GM10248 (cell line): Measurements from ENCODE around the gene NHP2.
"Not testable (repeated sequence)": the region's sequence is repeated elsewhere in the genome, so short reads cannot be mapped to it uniquely, and the experiment has no call there.

ENCODE experiments used
- CTCF ChIA-PET: fragments of 300-600 bp; sonication (Branson Sonifier 250); formaldehyde crosslinking; extraction: SDS; loops from one replicate; lab custom pipeline; 2021; ENCODE audit warnings: antibody characterized with exemption; lab: Yijun Ruan, JAX
- POLR2A ChIA-PET: fragments of 350-650 bp; sonication (Branson Sonifier 250); formaldehyde crosslinking; extraction: SDS; loops from one replicate; lab custom pipeline; 2020; ENCODE audit warnings: antibody characterized with exemption; lab: Yijun Ruan, JAX
- DNase-seq: peaks from one replicate; pipeline ENCODE4 v3.0.0; 2012; ENCODE audit errors: extremely low spot score
- TF ChIP-seq, protein P1 (sequence below): IDR thresholded peaks from 2 replicates; pipeline ENCODE4 v1.5.1; 2012; ENCODE audit warnings: mild to moderate bottlenecking, low read depth; ENCODE audit errors: extremely low read depth, missing control alignments, control extremely low read depth

Gene NHP2

DNA sequence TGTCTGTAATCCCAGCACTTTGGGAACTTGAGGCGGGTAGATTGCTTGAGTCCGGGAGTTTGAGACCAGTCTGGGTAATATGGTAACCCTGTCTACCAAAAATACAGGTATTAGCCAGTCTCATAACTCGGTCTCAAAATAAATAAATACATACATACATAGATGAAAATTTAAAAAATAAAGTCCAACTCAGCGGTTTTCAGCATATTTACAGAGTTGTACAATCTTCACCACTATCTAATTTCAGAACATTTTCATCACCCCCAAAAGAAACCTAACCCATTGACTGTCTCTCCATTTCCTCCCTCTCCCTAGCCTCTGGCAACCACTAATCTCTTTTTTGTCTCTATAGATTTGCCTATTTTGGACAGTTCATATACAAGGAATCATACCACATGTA is 12.1 kb downstream of the NHP2 start:
- DNase-seq: no peak
- POLR2A ChIA-PET: no interaction called here
- TF ChIP-seq, protein P1, sequence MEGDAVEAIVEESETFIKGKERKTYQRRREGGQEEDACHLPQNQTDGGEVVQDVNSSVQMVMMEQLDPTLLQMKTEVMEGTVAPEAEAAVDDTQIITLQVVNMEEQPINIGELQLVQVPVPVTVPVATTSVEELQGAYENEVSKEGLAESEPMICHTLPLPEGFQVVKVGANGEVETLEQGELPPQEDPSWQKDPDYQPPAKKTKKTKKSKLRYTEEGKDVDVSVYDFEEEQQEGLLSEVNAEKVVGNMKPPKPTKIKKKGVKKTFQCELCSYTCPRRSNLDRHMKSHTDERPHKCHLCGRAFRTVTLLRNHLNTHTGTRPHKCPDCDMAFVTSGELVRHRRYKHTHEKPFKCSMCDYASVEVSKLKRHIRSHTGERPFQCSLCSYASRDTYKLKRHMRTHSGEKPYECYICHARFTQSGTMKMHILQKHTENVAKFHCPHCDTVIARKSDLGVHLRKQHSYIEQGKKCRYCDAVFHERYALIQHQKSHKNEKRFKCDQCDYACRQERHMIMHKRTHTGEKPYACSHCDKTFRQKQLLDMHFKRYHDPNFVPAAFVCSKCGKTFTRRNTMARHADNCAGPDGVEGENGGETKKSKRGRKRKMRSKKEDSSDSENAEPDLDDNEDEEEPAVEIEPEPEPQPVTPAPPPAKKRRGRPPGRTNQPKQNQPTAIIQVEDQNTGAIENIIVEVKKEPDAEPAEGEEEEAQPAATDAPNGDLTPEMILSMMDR: no peak
- CTCF ChIA-PET: interaction anchor here (1.0 to 10.0 kb wide), 6 partner anchors 11 to 67 kb away, joined by 3 to 155 read pairs (median 4); no protein-coding TSS in a partner anchor

DNA sequence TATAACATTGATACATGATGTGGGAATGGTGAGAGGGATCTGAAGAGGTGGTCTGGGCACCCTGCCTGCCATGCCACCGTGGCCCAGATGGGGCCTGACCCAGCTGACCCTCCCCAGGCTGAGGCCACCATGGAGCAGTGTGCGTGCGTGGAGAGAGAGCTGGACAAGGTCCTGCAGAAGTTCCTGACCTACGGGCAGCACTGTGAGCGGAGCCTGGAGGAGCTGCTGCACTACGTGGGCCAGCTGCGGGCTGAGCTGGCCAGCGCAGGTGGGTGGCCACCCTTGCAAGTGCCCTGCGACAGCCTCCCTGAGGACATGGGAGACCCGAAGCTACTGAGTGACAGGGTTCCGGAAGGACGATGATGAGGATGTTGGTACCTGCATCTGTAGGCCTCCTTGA is 15.7 kb downstream of the NHP2 start:
- TF ChIP-seq, protein P1: no peak
- ChIA-PET CTCF (interaction anchor here (2.1 to 7.7 kb wide), 4 partner anchors 9 to 62 kb away, joined by 6 to 48 read pairs (median 23); no protein-coding TSS in a partner anchor), POLR2A (interaction anchor here (1.0 kb wide), 1 partner anchor 15 kb away, joined by 4 read pairs; the partner anchor contains the start of gene NHP2)
- DNase-seq: no peak

GRCh38 chr5:178136990-178137389 is 16.7 kb downstream of the NHP2 start:
- no peak for DNase-seq
- ChIA-PET POLR2A (interaction anchor here (0.6 to 1.0 kb wide), 2 partner anchors 16 to 191 kb away, joined by 4 to 6 read pairs; partner anchors contain the start of gene NHP2), CTCF (interaction anchor here (1.0 to 7.7 kb wide), 6 partner anchors 10 to 61 kb away, joined by 3 to 48 read pairs (median 11); partner anchors contain the start of gene NHP2)
- TF ChIP-seq, protein P1: no peak

DNA sequence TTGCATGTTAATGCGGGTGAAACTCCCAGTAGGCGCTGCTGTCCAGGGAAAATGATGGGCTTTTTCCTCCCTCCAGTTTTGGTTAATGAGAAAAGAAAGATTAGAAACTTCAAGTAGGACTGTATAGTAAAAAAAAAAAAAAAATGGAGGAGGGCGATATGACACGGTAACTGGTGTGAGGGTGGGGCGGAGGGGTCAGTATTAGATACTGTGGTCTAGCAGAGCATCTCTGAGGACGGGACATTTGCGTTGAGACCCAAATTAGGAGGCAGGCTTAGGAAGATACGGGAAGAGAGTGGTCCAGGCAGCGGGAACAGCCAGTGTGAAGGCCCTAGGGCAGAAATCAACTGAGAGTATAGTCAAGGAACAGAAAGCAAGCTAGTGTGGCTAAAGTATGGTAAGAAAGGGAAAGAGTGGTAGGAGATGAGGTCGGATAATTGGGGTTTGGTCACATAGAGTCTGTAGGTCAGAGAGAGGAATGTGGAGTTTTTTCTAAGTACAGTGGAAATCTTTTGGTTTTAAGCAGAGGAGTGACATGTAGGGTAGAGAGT is 22.2 kb downstream of the NHP2 start:
- ChIA-PET POLR2A (interaction anchor here (0.6 to 1.6 kb wide), 2 partner anchors 48 to 73 kb away, joined by 3 to 4 read pairs; partner anchors contain the start of gene HNRNPAB), CTCF (interaction anchor here (1.1 to 7.7 kb wide), 3 partner anchors 12 to 55 kb away, joined by 3 to 48 read pairs (median 26); no protein-coding TSS in a partner anchor)
- DNase-seq: no peak

GRCh38 chr5:178130576-178131445 is 22.9 kb downstream of the NHP2 start, which contains the start of gene RMND5B:
Gene RMND5B (plus strand): TSS chr5:178131014. CDS start chr5:178138120, 7,106 bp downstream.
- TF ChIP-seq, protein P1: no peak
- ChIA-PET CTCF (interaction anchor here (1.7 to 3.1 kb wide), 2 partner anchors 12 to 15 kb away, joined by 4 to 26 read pairs; no protein-coding TSS in a partner anchor), POLR2A (interaction anchor here (0.6 to 1.6 kb wide), 2 partner anchors 49 to 73 kb away, joined by 3 to 4 read pairs; partner anchors contain the start of gene HNRNPAB)
- DNase-seq: peak; percentile 92

More for the DNA sequence above, 22.2 kb downstream of the NHP2 start:
- TF ChIP-seq, protein P1: no peak

GRCh38 chr5:178130234-178130575 is 23.5 kb downstream of the NHP2 start:
- DNase-seq: not testable (repeated sequence)
- POLR2A ChIA-PET: interaction anchor here (0.7 to 1.1 kb wide), 2 partner anchors 12 to 74 kb away, joined by 3 read pairs; partner anchors contain the start of gene HNRNPAB
- CTCF ChIA-PET: interaction anchor here (0.7 to 3.1 kb wide), 3 partner anchors 11 to 15 kb away, joined by 3 to 26 read pairs (median 4); no protein-coding TSS in a partner anchor
